Activated CD8-positive, alpha-beta memory T cell treated with anti-CD3 and anti-CD28 coated beads, Interleukin-2, amount 50 U/mL, for 1 hour (primary cell): ENCODE results near the gene SYTL2.
"Not testable (repeated sequence)": the region's sequence is repeated elsewhere in the genome, so short reads cannot be mapped to it uniquely, and the experiment has no call there.

ENCODE experiments used
- DNase-seq: peaks from one replicate; pipeline ENCODE4 v3.0.0-alpha.2; 2020; ENCODE audit errors: extremely low read depth

SYTL2 gene

DNA sequence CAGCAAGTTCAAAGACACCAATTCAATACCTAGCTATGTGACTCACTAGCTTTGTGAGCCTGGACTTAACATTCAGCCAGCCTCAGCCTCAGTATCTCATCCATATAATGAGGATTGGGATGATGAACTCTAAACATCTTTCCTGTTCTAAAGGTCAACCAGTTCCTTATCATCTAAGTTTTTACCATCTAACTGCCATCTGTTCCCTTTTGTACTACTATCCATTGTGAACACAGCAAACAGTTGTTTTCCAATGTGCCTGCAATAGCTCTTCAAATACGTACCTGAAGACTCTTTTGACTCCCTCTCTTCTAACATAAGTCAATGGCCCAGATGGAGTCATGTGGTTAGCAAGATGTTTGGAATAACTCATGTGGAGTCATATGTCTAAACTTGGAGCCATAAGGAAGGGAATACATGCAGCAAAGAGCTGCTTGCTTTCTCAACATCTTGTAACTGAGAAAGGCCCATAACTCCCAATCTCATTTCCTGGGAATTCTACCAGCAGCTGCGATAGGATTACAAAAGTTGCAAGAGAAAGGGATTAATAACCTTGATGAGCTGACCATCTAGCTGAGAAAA, 19.4 kb downstream of the SYTL2 start:
- no peak for DNase-seq

DNA sequence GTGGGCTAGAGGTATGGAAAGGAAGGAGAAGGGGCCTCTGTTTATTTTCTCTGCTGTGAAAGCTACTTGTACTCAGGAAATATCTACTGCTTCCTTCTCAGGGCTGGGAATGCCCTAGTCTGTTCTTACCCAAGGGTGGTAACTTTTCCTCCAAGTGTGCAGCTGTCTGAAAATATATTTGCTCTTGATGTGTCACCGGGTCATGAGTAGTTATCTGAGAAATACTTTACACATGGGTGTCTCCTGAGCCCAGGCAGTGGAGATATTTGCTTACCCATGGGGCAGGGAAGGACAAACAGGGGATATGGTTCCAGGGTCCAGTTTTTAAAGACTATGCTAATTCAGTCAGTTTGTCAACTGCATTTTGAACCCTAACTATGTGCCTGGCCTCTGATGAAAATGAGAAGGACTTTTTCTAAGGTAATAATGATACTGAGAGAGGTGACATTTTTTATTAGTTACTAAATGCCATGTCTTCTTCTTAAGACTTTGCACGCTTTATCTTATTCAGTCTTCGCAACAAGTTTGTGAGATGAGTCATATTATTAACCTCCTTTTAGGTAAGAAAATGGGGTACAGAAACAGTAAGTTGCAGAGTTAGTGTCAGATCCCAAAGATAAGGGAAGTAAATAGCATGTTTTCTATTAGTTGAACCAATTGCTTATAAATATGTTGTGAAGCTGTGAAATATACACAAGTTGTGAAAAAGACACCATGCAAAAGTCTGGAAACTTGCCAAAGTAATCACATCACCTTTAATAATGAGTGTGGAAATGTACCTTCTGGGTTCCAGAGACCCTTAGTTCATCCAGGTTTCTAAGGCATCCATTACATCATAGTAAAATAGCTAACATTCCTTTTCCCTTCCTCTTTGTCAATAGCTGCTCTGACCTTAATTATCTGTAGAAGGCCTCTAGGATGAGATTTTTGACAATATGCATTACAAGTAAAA, 22.9 kb downstream of the SYTL2 start:
- DNase-seq: no peak

DNA sequence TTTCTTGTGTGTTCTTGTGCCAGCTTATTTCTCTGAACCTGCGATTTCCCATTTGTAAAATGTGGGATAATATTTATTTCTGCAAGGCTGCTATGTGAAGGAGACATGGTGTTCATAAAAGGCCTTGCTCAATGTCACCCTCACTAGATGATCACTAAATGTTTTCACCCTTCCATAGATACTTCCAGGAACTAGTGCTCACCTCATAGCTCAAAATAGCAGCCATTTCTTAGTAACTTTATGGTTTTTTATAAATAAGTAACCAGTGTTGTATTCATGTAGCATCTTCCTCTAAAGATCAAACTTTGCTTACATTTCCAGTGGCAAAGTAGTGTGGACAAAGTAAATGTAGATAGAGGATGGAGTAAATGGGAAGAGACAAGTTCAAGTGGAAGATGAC, 23.8 kb downstream of the SYTL2 start:
- DNase-seq: no peak

DNA sequence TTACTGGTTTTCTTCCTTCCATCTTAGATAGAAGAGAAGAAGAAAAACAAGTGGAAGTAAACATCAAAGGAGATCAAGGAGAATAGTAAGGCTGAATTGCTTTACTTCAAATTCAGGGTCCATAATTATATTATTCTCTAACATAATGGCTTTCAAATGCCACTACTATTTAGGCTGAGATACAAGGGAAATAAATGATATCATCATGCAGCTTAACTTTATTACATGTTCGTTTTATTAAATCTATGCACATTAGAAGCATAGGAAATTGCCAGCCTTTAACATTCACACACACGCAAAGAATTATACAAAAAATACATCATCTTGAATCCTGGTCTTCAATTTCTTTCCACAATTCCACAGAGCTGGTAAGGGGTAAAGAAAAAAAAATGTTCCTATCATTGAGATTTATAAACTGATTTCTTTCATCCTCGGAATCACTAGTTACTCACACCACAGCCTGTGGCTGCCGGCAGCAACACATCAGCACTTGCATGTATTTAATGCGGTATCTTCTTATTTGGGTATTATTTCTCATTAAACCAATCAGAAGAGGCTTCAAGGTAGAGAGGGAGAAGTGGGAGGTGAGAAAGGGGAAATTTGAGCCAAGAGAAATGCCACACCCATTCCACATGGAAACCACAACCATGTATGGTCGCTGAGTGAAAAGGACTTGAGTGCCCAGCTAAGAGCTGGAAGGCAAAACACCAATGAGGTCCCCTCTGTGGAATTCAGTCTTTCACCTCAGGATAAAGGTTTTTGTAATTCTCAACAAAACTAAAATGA, 26.3 kb downstream of the SYTL2 start:
- no peak for DNase-seq

DNA sequence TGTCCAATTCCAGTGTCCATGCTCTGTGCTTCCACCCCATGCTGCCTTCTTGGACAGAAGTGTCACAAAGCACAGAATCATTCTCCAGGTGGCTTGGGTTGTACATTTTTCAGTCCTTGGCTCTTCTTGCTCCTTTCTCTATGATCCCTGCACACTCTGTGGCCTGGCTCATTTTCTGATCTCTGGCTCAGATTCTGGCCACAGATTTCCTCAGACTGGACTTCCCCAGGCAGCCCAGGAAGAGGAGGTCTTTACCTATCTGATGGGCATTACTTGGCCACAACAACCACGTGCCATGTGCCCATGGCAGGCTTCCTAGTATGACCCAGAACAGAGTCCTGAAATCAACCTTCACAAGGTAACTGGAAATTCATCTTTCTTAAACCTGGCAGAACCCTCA, 27.2 kb downstream of the SYTL2 start:
- no peak for DNase-seq

DNA sequence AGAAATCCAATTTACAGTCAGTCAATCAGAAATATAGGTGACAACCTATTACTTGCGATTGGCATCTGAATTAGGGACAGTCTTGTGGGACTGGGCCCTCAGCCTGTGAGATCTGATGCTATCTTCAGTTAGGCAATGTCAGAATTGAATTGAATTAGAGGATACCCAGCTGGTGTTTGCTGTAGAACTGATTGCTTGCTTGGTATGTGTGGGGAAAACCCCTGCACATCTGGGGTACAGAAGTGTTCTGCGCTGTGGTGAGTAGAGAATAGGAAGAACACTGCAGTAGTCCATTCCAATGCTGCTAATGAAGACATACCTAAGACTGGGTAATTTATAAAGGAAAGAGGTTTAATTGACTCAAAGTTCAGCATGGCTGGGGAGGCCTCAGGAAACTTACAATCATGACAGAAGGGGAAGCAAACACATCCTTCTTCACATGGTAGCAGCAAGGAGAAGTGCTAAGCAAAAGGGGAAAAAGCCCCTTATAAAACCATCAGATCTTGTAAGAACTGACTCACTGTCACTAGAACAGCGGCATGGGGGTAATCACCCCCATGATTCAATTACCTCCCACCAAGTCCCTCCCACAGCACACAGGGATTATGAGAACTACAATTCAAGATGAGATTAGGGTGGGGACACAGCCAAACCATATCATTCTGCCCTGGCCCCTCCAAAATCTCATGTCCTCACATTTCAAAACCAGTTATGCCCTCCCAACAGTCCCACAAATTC, 30.0 kb downstream of the SYTL2 start:
- not testable (repeated sequence) for DNase-seq

DNA sequence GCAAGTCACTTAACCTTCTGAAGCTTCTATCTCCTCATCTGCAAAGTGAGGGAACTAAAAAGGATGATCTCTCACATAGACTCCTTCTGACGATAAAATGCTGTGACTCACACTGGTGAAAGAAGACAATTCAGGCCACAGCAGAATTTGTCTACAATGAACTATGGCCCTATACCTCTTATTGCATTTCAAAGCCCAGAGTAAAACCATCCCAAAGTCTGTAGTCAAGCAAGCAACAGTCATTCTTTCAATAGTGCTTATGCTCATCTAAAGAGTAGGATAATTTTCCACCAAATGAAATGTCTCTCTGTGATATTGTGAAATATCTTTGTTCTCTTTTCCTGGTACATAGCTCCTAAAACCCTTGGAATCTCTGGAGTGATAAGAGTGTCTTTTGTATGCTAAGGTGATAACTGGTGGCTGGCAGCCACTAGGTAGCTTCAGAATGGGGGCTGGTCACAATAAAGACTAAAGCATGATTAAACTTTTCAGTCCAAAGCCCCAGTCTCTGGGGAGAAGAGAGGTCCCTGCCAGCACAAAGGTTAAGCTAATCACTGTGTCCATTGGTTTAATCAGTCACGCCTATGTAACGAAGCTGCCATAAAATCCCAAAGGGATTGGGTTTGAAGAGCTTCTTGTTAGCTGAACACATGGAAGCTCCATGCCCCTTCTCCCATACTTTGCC, 30.8 kb downstream of the SYTL2 start:
- DNase-seq: no peak

DNA sequence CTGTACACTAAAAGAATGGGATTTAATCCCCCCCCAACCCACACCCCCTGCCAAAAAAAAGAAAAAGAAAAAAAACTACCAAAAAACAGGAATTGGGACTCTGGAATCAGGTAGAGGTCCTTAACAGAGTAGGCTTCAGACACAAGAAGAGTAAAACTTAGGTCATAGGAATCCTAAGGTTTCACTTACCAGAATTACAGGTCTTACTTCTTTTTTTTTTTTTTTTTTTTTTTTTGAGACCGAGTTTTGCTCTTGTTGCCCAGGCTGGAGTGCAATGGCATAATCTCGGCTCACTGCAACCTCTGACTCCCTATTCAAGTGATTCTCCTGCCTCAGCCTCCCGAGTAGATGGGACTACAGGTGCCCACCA, 33.4 kb downstream of the SYTL2 start:
- not testable (repeated sequence) for DNase-seq

DNA sequence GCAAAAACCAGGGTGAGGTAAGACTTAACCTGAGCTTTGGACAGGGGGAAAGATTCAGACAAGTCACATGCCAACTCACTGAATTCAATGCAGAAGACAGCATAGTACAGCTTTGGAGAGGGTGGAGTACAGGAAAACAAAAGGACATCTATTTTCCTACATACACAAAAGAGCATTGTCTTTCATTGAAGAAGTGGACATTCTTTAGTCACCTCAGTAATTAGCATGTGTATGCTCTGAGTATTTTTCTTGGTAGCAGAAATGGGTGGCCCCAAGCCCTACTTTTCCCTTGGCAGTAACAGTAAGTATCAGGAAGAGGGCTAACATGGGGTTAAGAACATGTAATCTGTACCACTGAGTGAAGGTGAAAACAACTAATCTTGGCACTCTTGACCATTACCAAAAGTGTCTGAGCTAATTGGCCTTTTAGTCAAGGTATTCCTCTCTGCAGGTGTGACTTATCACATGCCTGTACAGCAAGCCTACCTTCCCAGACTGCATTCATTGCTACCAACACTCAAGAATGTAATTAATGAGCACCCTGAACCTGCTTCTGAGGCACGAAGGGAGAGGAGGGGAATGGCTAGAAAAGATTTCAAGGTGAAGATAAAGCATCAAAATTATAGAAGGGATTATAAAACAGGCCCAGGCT, 33.9 kb downstream of the SYTL2 start:
- no peak for DNase-seq

DNA sequence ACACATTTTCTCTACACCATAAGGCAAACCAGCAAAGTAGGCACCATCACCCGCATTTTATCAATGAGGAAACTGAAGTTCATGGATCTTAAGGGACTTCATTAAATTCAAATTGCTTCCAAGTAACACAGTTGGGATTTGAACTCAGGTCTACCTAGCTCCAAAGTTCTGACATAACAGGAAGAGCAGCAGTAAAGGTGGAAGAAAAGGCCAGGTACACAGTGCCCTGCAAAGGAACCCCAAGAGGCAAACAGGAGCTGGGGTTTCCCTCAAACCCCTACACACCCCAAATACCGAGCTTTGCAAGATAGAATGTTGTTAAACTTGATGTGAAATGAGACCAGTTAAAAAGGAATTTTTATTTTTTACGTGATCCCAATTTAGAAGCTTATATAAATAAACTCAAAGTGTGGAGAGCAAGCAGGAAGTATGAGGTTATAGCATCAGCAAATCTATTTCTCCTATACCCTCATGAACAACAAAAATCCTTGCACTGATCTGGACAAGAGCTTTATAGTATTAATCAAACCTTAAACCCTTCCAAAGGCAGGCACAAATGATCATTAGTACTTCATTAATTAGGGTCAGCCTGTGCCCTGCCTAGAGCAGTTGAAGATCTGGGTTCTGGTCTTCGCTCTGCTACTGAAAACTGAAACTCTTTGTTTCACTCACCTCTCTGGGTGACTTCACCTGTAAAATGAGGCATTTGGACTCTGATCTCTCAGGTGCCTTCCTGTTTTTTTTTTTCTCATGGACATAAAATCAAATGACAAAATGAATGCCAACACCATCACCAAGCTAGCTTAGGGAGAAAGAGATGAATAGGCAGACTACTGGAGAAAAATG, 36.5 kb downstream of the SYTL2 start:
- no peak for DNase-seq

DNA sequence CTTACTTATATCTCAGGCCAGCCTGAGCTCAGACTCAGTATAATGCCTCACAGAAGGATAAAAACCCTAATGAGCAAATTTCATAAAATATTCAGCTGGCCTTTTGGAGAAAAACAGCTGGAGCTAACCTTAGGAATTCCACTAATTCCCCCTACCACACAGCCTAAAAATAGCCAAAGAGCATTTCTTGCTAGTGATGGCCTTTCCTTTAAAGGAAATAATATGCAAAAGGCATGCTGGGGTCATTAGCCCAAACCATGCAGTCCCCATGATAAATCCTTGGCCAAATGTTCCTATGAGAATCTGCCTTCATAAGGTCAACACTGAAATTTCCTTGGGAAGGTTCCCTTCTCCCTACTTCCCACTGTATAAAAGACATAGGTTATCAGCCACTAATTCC, 38.2 kb downstream of the SYTL2 start:
- DNase-seq: no peak

DNA sequence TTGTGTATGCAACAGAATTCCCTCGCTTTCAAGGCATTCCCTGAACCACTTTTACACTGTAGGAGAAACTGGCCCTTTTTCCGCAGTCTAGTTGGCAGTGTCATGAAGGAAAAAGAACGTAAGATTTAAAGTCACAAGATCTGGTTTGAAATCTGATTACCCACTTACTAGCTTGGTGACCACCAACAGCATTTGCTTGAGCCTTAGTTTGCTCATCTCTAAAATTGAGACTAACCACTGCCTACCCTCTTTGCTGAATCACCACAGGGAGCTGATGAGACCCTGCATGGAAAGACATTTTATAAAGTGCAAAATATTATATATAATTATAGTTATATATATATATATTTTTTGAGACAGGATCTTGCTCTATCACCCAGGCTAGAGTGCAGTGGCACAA, 39.4 kb downstream of the SYTL2 start:
- DNase-seq: no peak

DNA sequence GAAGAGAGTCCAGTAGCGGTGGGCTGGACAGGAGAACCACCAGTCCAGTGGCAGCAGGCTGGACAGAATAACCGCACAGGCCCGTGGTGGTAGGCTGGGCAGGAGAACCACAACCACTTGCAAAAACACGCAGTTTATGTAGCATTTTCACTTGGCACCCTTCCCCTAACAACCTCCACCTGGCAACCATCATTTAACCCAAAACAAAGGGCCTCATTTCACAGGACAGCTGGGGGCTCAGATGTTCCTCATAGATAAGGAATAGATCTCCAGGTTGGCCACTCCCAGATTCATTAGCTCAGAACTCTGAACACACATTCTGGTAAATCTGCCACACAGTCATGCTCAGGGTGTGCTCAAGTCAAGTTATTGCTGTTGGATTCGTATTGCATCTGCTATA, 41.2 kb downstream of the SYTL2 start:
- no peak for DNase-seq

DNA sequence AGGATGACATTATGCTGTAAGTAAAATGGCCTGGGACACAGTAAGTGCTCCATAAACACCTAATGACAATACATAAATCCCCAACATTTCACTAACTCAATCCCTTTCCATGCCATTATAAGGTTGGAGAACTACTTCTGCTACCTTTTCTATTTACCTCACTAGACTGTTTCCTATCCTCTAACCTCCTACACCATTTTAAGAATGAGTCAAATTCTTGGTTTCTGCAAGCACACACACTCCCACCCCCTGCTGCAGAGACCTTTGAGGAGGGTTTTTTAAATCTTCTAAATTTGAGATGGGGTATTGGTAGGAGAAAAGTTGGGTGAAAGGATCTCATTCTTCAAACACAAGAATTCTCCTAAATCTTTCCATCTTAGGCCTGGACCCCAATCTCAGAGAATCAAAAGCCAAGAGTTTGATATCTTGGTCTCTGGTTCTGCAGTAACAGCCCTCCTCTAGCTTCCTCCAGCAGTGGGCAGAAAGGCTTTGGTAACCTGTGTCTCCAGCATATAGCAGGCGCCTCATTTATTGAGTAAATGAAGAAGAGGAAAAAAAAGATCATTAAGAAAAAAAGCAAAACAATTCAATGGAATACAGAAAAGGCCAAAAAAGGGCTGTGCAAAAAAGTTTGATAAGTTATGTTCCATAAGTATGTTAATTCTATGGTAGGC, 42.3 kb downstream of the SYTL2 start:
- DNase-seq: no peak

DNA sequence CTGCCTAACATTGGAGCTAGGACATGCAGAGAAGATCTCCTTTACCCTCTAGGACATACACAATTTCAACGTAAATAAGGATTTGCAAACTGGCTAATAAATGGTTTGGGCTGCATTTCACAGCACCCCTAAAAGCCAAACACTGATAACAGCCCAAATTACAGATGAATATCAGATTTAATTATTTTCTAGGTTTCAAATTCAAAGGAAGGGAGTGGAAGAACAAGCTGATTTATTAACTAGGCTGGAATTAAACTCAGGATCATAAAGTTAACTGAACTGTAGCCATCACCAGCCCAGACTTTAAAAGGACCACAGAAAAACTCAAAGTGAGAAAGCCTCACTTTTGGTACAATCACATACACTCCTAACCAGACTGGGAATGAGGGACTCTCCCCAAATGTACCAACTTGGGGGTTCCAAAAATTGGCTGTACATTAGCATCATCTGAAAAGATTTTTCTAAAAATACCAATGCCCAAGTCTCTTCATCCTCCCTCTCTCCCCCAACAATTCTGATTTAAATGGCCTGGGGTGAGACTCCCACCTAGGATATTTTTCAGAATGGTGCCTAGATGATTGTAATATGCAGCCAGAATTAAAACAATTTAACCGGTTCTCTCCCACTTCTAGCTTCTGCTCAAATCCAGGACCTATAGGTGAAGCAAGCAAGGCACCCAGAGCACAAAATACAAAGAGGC, 43.5 kb downstream of the SYTL2 start:
- DNase-seq: no peak

DNA sequence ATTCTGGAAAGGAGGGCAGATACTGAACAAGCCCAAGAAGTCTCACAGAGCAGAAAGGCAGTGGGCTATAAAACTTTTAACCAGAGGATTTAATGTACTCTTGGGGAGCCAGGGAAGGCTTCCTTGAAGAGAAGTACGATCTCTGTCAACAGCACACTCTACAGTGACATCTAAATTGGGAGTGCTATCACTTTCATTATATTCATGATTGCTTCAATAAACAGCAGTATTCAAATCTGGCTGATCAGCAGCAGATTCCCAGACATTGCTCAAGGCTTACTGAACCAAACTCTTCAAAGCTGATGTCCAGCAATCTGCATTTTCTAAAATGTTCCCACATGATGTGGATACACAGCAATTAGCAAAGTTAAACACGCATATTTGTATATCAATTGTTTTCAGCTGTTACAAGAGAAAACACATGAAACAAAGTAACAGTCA, 44.2 kb downstream of the SYTL2 start:
- no peak for DNase-seq

DNA sequence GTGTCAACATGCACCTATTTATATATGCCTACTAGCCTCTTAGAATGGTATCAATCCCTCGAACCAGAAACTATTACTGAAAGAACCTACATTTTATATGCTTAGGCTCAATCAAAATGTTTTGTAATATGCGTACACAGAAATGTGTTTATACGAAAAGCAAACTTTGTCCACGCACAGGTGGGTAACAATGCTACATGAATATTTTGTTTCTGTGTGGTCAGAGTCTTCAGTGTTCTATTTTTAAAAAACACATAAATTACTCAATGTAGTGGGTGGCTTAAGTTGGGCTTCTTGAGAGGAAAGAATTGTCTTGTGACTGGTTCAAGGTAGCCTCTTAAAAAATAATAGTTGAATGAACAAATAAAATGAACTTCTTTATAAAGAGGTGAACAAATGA, 46.1 kb downstream of the SYTL2 start:
- no peak for DNase-seq

DNA sequence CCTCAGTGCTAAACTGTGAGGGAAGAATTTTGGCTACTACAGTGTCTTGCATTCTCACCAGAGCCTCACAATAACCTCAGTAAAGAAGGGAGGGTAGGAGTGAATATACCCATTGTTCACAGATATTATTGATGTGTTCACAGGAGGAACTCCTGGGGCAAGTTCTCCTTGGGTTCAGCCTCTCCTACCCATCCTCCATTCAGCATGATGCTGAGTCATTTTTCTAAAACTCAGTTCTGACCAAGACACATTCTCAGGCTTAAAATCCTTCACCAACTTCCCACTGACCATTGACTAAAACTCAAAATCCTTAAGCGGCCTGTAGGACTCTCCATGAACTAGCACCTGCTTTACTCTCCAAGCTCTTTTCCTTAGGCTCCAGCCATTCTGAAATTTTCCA, 48.7 kb downstream of the SYTL2 start:
- no peak for DNase-seq

DNA sequence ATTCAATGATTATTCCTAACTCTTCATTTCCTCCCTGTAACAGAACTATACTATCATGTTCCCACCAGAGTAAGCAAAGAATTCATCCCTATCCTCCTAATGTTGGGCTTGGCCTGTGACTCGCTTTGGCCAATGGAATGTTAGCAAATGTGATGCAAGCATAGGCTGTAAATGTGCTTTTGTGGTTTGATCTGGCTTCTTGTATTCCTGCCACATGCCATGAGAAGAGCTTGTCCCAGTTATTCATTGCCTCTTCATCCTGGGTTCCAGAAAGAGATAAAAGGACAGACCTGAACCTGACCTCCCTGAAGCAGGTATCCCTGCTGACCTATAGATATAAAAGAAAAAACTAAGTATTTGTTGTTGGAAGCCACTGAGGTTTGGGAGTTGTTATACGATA, 51.0 kb downstream of the SYTL2 start:
- no peak for DNase-seq
